Ishikawa (cell line): ENCODE results near the gene GATAD1.

ENCODE experiments used
- CREB1 ChIP-seq: IDR thresholded peaks from 2 replicates; pipeline ENCODE4 v1.6.1; 2012; ENCODE audit warnings: low read depth
- EGR1 ChIP-seq: IDR thresholded peaks from 2 replicates; pipeline ENCODE4 v1.6.1; 2012
- EP300 ChIP-seq: IDR thresholded peaks from 2 replicates; pipeline ENCODE4 v1.6.1; 2012; ENCODE audit warnings: borderline replicate concordance
- FOXM1 ChIP-seq: IDR thresholded peaks from 2 replicates; pipeline ENCODE4 v1.6.1; 2012; ENCODE audit warnings: low read depth, borderline replicate concordance
- MAX ChIP-seq: IDR thresholded peaks from 2 replicates; pipeline ENCODE4 v1.6.1; 2012
- RAD21 ChIP-seq: IDR thresholded peaks from 2 replicates; pipeline ENCODE4 v1.6.1; 2012; ENCODE audit warnings: low read depth
- REST ChIP-seq: IDR thresholded peaks from 2 replicates; pipeline ENCODE4 v1.6.1; 2012; ENCODE audit warnings: low read depth, mild to moderate bottlenecking
- TAF1 ChIP-seq: IDR thresholded peaks from 2 replicates; pipeline ENCODE4 v1.6.1; 2012; ENCODE audit warnings: low read depth, mild to moderate bottlenecking
- TCF12 ChIP-seq: IDR thresholded peaks from 2 replicates; pipeline ENCODE4 v1.6.1; 2012; ENCODE audit warnings: low read depth
- TEAD4 ChIP-seq: IDR thresholded peaks from 2 replicates; pipeline ENCODE4 v1.6.1; 2012
- USF1 ChIP-seq: IDR thresholded peaks from 2 replicates; pipeline ENCODE4 v1.6.1; 2012
- YY1 ChIP-seq: IDR thresholded peaks from 2 replicates; pipeline ENCODE4 v1.6.1; 2012; ENCODE audit warnings: low read depth
- ZBTB7A ChIP-seq: IDR thresholded peaks from 2 replicates; pipeline ENCODE4 v1.6.1; 2012; ENCODE audit warnings: low read depth

GRCh38 chr7:92422926-92423325 is 24.4 kb upstream of the GATAD1 start:
- TF ChIP-seq MAX (no peak), TAF1 (no peak), EP300 (no peak), USF1 (no peak), RAD21 (no peak), FOXM1 (no peak), EGR1 (no peak), REST (no peak), ZBTB7A (no peak), YY1 (no peak), TCF12 (no peak), TEAD4 (no peak), CREB1 (no peak)
